Cardiac fibroblast (primary cell): ENCODE measurements around the gene COL18A1.

Source experiments
- DNase-seq, 2 donors: peaks; one replicate each; pipeline versions ENCODE4 v3.0.0 to v3.0.0-alpha.2; 2010; ENCODE audit warnings: low read depth in 2 of 2
- H3K4me3 ChIP-seq, 2 donors: replicated peaks in 1 of 2; 1 replicate in 1 of 2; 2 replicates in 1 of 2; pipeline ENCODE4 v1.5.1; 2011; ENCODE audit warnings: low read depth in 2 of 2, low read length in 2 of 2, mild to moderate bottlenecking in 2 of 2, moderate library complexity in 1 of 2
- TF ChIP-seq, protein P1 (sequence below): IDR thresholded peaks from one replicate; pipeline ENCODE4 v1.5.1; 2011; ENCODE audit warnings: low read depth, mild to moderate bottlenecking, low read length, inconsistent platforms

Gene COL18A1

DNA sequence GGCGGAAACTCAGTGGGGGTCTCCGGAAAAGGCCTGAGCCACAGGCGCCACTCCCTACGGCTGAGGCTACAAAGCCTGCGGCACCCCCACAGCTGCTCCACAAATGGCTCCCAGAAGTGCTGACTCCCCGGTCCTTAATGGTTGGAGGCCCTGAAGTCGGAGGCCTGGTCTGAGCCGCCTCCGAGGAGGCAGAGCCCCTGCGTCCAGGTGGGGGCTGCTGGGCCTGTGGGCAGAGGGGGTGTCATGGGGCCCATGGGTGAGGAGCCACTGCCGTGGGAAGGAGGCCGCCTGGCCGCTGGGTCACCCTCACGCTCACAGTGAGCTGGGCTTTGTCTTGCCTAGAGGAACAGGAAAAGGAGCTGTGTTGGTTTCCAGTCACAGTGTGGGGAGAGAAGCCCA, 12.4 kb upstream of the COL18A1 start:
- TF ChIP-seq, protein P1, sequence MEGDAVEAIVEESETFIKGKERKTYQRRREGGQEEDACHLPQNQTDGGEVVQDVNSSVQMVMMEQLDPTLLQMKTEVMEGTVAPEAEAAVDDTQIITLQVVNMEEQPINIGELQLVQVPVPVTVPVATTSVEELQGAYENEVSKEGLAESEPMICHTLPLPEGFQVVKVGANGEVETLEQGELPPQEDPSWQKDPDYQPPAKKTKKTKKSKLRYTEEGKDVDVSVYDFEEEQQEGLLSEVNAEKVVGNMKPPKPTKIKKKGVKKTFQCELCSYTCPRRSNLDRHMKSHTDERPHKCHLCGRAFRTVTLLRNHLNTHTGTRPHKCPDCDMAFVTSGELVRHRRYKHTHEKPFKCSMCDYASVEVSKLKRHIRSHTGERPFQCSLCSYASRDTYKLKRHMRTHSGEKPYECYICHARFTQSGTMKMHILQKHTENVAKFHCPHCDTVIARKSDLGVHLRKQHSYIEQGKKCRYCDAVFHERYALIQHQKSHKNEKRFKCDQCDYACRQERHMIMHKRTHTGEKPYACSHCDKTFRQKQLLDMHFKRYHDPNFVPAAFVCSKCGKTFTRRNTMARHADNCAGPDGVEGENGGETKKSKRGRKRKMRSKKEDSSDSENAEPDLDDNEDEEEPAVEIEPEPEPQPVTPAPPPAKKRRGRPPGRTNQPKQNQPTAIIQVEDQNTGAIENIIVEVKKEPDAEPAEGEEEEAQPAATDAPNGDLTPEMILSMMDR, result no peak
- no peak overlapping the region for H3K4me3 ChIP-seq
- DNase-seq, result no peak

DNA sequence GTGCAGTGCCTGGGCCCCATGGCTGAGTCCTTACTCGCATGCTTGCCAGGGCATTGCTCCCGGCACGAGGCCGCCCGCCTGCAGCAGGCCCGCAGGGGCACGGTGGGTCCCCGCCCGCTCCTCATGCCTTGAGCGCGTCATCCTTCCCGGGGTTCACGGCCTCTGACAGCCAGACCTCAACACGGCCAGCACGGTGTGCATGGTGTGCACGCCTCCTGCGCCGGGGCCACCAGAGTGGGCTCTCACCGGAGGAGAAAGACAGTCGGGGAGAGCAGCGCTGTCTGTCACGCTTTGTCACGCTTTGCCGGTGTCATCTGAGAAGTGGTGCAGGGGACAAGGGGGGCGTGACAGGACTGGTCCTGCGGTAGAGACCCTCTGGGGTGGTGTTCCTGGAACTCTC, 11.9 kb upstream of the COL18A1 start:
- TF ChIP-seq, protein P1, result no peak
- no peak for DNase-seq
- no peak overlapping the region for H3K4me3 ChIP-seq

DNA sequence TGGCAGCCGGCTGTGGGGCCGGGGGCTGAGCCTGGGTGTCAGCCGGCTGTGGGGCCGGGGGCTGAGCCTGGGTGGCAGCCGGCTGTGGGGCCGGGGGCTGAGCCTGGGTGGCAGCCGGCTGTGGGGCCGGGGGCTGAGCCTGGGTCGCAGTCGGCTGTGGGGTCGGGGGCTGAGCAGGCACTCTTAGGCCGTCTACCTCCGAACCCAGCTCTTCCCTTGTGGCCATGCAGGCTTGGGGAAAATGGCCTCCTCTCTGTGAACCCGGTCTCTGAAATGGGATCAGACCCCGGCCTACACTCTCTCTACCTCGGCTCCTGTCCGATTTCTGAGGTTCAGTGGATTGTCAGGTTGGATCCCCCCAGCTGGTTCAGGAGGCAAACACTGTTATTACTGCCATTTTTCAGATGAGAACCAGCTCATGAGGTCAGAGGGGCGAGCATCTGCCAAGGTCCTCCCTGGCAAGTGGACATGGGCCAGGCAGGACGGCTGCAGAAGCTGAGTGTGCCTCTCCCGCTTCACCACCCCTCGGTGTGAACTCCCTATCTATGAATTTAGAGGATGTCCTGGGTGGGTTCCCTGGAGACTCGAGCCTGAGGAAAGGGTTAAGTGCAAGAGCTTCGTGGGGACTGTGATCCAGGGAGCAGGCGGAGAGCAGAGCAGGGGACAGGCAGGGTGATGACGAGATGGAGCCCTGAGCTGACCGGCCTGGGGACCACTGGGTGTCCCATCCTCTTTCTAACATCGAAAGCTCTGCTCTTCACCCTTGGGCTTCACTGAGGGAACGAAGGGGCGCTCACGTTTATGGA, 10.9 kb upstream of the COL18A1 start:
- DNase-seq, result no peak
- H3K4me3 ChIP-seq, result no peak overlapping the region
- TF ChIP-seq, protein P1, result no peak

DNA sequence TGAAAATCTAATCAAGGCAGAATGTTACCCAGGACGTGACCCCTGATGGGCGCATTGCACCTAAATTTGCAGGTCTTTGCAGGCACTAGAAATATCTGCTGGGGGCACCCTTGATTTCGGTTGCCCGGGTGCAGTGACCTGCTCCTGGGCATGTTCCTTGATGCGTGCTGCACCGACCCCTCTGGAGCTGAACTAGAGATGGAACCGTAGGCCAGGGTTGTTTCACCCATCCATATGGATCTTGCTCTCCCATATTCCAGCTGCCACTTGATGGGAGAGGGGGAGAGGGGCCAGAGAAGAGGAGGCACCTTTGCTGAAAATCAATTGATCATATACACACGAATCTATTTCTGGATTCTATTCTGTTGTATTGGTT, 8.4 kb upstream of the COL18A1 start:
- no peak overlapping the region for H3K4me3 ChIP-seq
- TF ChIP-seq, protein P1, result no peak
- no peak for DNase-seq

DNA sequence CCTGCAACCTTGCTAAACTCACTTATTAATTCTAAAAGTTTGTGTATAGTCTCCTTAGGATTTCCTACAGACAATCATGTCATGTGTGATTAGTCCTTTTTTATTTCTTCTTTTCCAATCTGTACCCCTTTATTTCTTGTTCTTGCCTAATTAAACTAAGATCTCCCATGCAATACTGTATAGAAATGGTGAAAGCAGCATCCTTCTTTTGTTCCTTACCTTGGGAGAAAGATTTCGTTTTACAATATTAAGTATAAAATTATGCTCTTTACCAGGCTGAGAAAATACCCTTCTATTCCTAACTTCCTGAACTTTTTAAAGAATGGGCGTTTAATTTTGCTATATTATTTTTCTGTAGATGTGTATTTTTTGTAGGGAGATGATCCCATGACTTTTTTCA, 7.6 kb upstream of the COL18A1 start:
- TF ChIP-seq, protein P1, result no peak

DNA sequence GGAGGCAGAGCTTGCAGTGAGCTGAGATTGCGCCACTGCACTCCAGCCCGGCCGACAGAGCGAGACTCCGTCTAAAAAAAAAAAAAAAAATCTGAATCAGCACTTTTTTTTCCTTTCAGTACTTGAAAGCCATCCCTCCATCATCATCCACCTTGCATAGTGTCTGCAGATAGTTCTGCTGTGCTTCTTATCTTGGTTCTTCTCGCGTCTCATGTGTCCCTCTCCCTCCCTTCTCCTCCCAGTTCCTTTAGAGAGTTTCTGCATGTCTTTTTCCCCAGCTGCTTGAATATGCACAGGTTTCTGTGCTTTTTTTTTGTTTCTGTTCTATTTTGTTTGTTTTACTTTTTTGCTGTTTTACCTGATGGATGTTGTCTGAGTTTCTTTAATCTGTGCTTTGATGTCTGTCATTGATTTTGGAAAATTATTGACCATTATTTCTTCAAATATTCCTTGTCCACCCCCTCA, 3.9 kb upstream of the COL18A1 start:
- DNase-seq, result peak in 1 of 2 donors; percentile 9
- no peak overlapping the region for H3K4me3 ChIP-seq
- TF ChIP-seq, protein P1, result no peak

More for the DNA sequence above, 7.6 kb upstream of the COL18A1 start:
- no peak overlapping the region for H3K4me3 ChIP-seq
- no peak for DNase-seq
